K562 (cell line): ENCODE results near the gene SPDEF. TPM values are rescaled to one million over a fixed set of nuclear protein-coding genes. Genes with fewer than 3 reads are reported as not detected.

Source experiments
- ATAC-seq: fragments of 200-7000 bp; cut with Tn5 transposase; 3 replicates; pipeline ENCODE4 v1.9.1; 2020; ENCODE audit warnings: moderate library complexity
- BruUV-seq: library from RNA; stranded (reverse); fragments of 400-500 nt; replicated peaks from 2 replicates; lab custom pipeline; 2021; lab: Mats Ljungman, UMichigan
- CTCF ChIA-PET: fragments of 300-600 bp; formaldehyde crosslinking; extraction: SDS; loops from one replicate; lab custom pipeline; 2021; ENCODE audit warnings: low intra/inter-chr PET ratio; lab: Yijun Ruan, JAX
- POLR2A ChIA-PET: fragments of 300-600, 350-650 bp; sonication (Branson Sonifier 250); formaldehyde crosslinking; extraction: SDS; loops from one replicate; lab custom pipeline; 2021; ENCODE audit warnings: antibody characterized with exemption, inconsistent platforms; lab: Yijun Ruan, JAX
- DNase-seq, 4 experiments: peaks; one replicate each; pipeline versions ENCODE4 v3.0.0 to v3.0.0-alpha.2; 2011 to 2018; ENCODE audit warnings: low spot score in 3 of 4, mixed read lengths in 3 of 4; ENCODE audit errors: extremely low read depth in 1 of 4
- FAIRE-seq: peaks from 2 replicates; lab custom pipeline; 2011; peaks lifted over from hg19 to GRCh38; lab: Jason Lieb, UNC
- H2AFZ ChIP-seq: 2 replicates; pipeline ENCODE4 v1.6.0; 2011; ENCODE audit warnings: low read depth, low read length, control low read depth, inconsistent platforms
- H3K27ac ChIP-seq: fragments of 200-600 bp; 3 replicates; pipeline ENCODE4 v1.8.0; 2011; ENCODE audit warnings: low read depth, mild to moderate bottlenecking, control low read depth, inconsistent platforms, low read length, moderate library complexity, mixed read lengths; ENCODE audit errors: extremely low read depth
- H3K27me3 ChIP-seq, 2 experiments: fragments of 300-600 bp in 1 of 2; 2 replicates in 1 of 2; 3 replicates in 1 of 2; pipeline versions ENCODE4 v1.6.0 to v1.8.0; 2011; ENCODE audit warnings: inconsistent platforms in 2 of 2, low read length in 2 of 2, mild to moderate bottlenecking in 1 of 2, mixed read lengths in 1 of 2, moderate library complexity in 1 of 2; ENCODE audit not compliant: control insufficient read depth in 2 of 2, insufficient read depth in 2 of 2
- H3K36me3 ChIP-seq: fragments of 300-600 bp; 3 replicates; pipeline ENCODE4 v1.8.0; 2011; ENCODE audit warnings: mild to moderate bottlenecking, low read length, inconsistent platforms; ENCODE audit not compliant: control insufficient read depth, insufficient read depth
- H3K4me1 ChIP-seq, 2 experiments: fragments of 200-600 bp in 1 of 2; replicated peaks in 1 of 2; 2 replicates in 1 of 2; 3 replicates in 1 of 2; pipeline versions ENCODE4 v1.5.1 to v1.8.0; 2011; ENCODE audit warnings: inconsistent platforms in 2 of 2, low read length in 2 of 2, mild to moderate bottlenecking in 1 of 2, mixed read lengths in 1 of 2, moderate library complexity in 1 of 2; ENCODE audit not compliant: control insufficient read depth in 2 of 2, insufficient read depth in 2 of 2
- H3K4me2 ChIP-seq: 2 replicates; pipeline ENCODE4 v1.6.1; 2011; ENCODE audit warnings: low read length, control low read depth, inconsistent platforms, mixed read lengths; ENCODE audit not compliant: insufficient read depth
- H3K4me3 ChIP-seq: fragments of 200-600 bp; sonication (generic), shearing (Covaris generic); 2 replicates; pipeline ENCODE4 v1.5.1; 2016; ENCODE audit warnings: control low read depth, inconsistent platforms
- H3K79me2 ChIP-seq: fragments of 200-600 bp; 3 replicates; pipeline ENCODE4 v1.8.0; 2011; ENCODE audit warnings: low read length, inconsistent platforms; ENCODE audit not compliant: control insufficient read depth, insufficient read depth
- H3K9ac ChIP-seq, 2 experiments: 2 replicates each; pipeline versions ENCODE4 v1.6.0 to v1.6.1; 2011; ENCODE audit warnings: low read depth in 2 of 2, low read length in 2 of 2, control low read depth in 1 of 2, inconsistent platforms in 1 of 2, mild to moderate bottlenecking in 1 of 2, mixed read lengths in 1 of 2; ENCODE audit not compliant: insufficient read depth in 1 of 2
- H3K9me1 ChIP-seq: one replicate; pipeline ENCODE4 v1.6.0; 2011; ENCODE audit warnings: inconsistent platforms, mild to moderate bottlenecking, low read length, moderate library complexity; ENCODE audit not compliant: control insufficient read depth, insufficient read depth
- H3K9me3 ChIP-seq: replicated peaks from 2 replicates; pipeline ENCODE4 v1.5.1; 2011; ENCODE audit warnings: low read depth, low read length, inconsistent platforms; ENCODE audit not compliant: control insufficient read depth, insufficient read depth
- H4K20me1 ChIP-seq: replicated peaks from 2 replicates; pipeline ENCODE4 v1.6.1; 2011; ENCODE audit warnings: low read length, inconsistent platforms, mixed read lengths; ENCODE audit not compliant: control insufficient read depth, insufficient read depth
- BCOR ChIP-seq: fragments of 450-650 bp; IDR thresholded peaks from 2 replicates; pipeline ENCODE4 v1.6.1; 2016
- KDM1A ChIP-seq, 2 experiments: fragments of 450-650 bp; IDR thresholded peaks; 2 replicates each; pipeline ENCODE4 v1.6.1; 2016; ENCODE audit warnings: mild to moderate bottlenecking in 2 of 2
- NR2F6 ChIP-seq: fragments of 450-650 bp; formaldehyde crosslinking; IDR thresholded peaks from 2 replicates; pipeline ENCODE4 v1.4.0; 2020; ENCODE audit warnings: mild to moderate bottlenecking
- RBBP5 ChIP-seq: fragments of 200-600 bp; sonication (generic); IDR thresholded peaks from 2 replicates; pipeline ENCODE4 v1.6.1; 2012; ENCODE audit warnings: borderline replicate concordance, mild to moderate bottlenecking, low read length, control low read depth, inconsistent platforms; ENCODE audit not compliant: insufficient read depth, poor library complexity, severe bottlenecking
- RBM25 ChIP-seq: fragments of 200-400 bp; formaldehyde crosslinking; IDR thresholded peaks from 2 replicates; pipeline ENCODE4 v1.6.1; 2018; ENCODE audit warnings: low read length, low read depth, moderate library complexity; ENCODE audit not compliant: severe bottlenecking
- ZBTB7A ChIP-seq: IDR thresholded peaks from 2 replicates; pipeline ENCODE4 v1.6.1; 2011; ENCODE audit warnings: low read depth, mild to moderate bottlenecking, low read length, moderate library complexity, borderline replicate concordance; ENCODE audit not compliant: control insufficient read depth
- ZFP36 ChIP-seq: fragments of 150-350 bp; IDR thresholded peaks from 2 replicates; pipeline ENCODE4 v1.6.1; 2018; ENCODE audit warnings: low read length, low read depth; ENCODE audit not compliant: partially characterized antibody
- ZKSCAN1 ChIP-seq: fragments of 150-350 bp; IDR thresholded peaks from 2 replicates; pipeline ENCODE4 v1.6.1; 2016; ENCODE audit warnings: low read depth, low read length
- ZNF24 ChIP-seq: fragments of 450-650 bp; IDR thresholded peaks from 2 replicates; pipeline ENCODE4 v1.6.1; 2016
- WGBS: fragments of 100-300 bp; shearing (Covaris generic); methylation state at CpG from one replicate; pipeline ENCODE4 v1.1.6; 2016; ENCODE audit warnings: low coverage, mixed read lengths; ENCODE audit not compliant: insufficient coverage; ENCODE audit errors: missing lambda C conversion rate; 5-methylcytosine and 5-hydroxymethylcytosine counted together
- in situ Hi-C: fragments of 300-500 bp; cut with MboI; formaldehyde crosslinking; loops from 4 replicates; pipeline ENCODE4 v1.15.0; 2018; ENCODE audit warnings: inconsistent platforms, mixed read lengths
- intact Hi-C: fragments of 100-400 bp; cut with micrococcal nuclease; formaldehyde crosslinking; loops from 2 replicates; pipeline ENCODE4 v1.14.2; 2022
- polyA plus RNA-seq, 8 experiments: library from polyadenylated mRNA; depleted of rRNA in 4 of 8; stranded (reverse) in 5 of 8; unstranded in 3 of 8; fragments of >200 nt; fragmentation: Nextera tagmentation in 2 of 8; fragmentation: Illumina TruSeq in 1 of 8; extraction: Ambion mirVana in 2 of 8; extraction: Trizol in 1 of 8; gene quantifications; 2 replicates each; pipeline versions ENCODE4 v1.2.1 to v1.2.3, GENCODE V29; 2011 to 2014; ENCODE audit warnings: inconsistent platforms in 1 of 8, missing spikeins in 1 of 8
- total RNA-seq, 7 experiments: library from RNA; depleted of rRNA in 6 of 7; stranded (reverse); fragments of >200 nt in 6 of 7; fragmentation: Illumina TruSeq in 2 of 7; extraction: Trizol in 2 of 7; gene quantifications; 2 replicates each; pipeline versions ENCODE4 v1.2.1 to v1.2.3, GENCODE V29; 2011 to 2021; ENCODE audit warnings: low replicate concordance in 1 of 7
- TF ChIP-seq, protein P1 (sequence below): IDR thresholded peaks from 3 replicates; pipeline ENCODE4 v1.6.1; 2011; ENCODE audit warnings: borderline replicate concordance, mild to moderate bottlenecking; ENCODE audit not compliant: insufficient read length, insufficient read depth
- TF ChIP-seq, protein P2 (sequence below): sonication (generic); formaldehyde crosslinking; IDR thresholded peaks from 2 replicates; pipeline ENCODE4 v1.9.0; 2022; ENCODE audit warnings: mild to moderate bottlenecking, missing genetic modification reagents

The SPDEF gene
- total and polyA plus RNA-seq, 9 of the 15 experiments (the other 6 are each of a cell fraction or from before 2014, with no cell fraction given), result 0.04 to 0.12 (median 0.11) TPM; not detected in 5

DNA sequence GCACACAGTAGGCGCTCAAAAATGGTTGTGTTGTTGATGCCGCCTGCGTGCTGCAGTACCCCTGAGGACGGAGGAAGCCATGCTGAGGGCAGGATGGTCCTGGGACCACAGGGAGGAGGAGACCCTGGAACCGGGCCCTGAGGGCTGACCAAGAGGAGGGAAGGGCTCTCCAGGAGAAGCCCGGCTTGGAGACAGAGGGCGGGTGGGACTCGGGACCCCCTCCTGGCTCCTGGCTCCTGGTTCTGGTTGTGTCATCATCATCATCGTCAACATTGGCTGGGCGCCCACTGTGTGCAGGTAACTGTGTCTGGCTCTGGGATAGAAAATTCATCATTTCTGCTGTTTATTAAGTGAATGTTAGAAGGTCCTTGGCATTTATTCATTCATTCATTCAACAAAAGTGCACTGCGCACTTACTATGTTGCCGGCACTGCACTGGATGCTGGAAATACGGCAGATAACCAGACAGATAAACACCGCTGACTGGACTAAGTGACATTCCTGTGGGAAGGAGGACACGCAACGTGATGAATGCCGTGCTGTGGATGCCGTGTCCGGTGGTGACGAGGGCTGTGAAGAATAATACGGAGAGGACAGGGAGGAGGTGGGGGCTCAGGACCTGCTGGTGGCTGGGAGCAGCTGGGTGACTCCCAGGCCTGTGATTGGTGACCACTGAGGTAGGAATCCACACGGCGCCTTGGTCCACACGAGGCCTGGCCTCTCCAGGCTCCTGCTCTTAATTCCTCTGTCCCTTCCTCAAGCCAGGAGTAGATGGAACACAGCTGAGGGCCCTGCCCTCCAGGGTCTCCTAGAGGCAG is 35.3 kb downstream of the SPDEF start:
- no peak for FAIRE-seq
- in situ Hi-C loops, result no loop called here

DNA sequence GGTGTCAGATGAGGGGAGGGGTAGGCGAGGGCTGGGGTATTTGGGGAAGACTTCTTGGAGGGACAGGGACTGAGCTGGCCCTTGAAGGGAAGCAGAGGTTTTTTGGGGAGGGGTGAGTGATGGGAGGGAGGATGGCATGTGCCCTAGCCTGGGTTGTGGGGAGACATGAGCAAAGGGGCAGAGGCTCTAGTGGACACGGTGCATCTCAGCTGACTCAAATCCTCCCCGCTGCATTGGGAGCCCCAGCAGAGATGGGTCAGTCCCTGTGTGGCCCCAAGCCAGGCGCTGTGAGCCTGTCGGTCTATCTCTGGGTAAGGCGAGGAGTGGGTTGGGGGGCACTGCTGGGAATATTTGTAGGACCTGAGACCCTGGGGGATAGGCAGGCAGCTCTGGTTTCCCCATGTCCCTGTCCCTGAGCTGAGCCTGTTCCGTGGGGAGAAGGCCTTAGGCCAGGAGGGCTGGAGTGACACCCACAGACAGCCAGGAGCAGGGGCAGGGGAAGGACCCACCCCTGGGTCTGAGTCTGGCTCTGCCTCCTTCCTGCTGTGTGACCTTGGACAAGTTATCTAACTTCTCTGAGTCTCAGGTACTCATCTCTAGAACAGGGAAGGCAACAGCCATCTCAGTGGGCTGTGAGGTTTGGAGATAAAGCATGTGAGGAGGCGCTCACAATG is 36.0 kb downstream of the SPDEF start:
- H2AFZ ChIP-seq, result no peak overlapping the region
- H3K4me1 ChIP-seq, result peaks cover 16 to 33% of the 10 kb centered on the region in 2 experiments; a peak in 4 of 5 replicates
- no peak overlapping the region for H3K4me2 ChIP-seq
- WGBS, result 41% methylated on average over 8 of the region's 8 CpGs
- no peaks in the 10 kb centered on the region for H3K27me3 ChIP-seq
- no peaks in the 10 kb centered on the region for H4K20me1 ChIP-seq
- no peaks in the 10 kb centered on the region for H3K36me3 ChIP-seq
- no peaks in the 10 kb centered on the region for H3K79me2 ChIP-seq
- no peak overlapping the region for H3K27ac ChIP-seq
- H3K4me3 ChIP-seq, result no peak overlapping the region
- no peak overlapping the region; a peak in 1 of 4 replicates for H3K9ac ChIP-seq
- no TSS peak for BruUV-seq
- ATAC-seq (no peak), DNase-seq (no peak), FAIRE-seq (no peak)
- H3K9me1 ChIP-seq, result no peaks in the 10 kb centered on the region
- TF ChIP-seq ZFP36 (peak; percentile 71), RBBP5 (no peak), ZBTB7A (0 out of 2 replicates have a peak, but pooled peaks have one; percentile 5), BCOR (peak; percentile 76), KDM1A (IDR thresholded peaks at IDR 0.05) (peak; percentile 8 to 43; a peak in 2 of 4 replicates), RBM25 (peak; percentile 45)
- TF ChIP-seq, protein P1, sequence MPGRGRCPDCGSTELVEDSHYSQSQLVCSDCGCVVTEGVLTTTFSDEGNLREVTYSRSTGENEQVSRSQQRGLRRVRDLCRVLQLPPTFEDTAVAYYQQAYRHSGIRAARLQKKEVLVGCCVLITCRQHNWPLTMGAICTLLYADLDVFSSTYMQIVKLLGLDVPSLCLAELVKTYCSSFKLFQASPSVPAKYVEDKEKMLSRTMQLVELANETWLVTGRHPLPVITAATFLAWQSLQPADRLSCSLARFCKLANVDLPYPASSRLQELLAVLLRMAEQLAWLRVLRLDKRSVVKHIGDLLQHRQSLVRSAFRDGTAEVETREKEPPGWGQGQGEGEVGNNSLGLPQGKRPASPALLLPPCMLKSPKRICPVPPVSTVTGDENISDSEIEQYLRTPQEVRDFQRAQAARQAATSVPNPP, result no peak
- TF ChIP-seq, protein P2, sequence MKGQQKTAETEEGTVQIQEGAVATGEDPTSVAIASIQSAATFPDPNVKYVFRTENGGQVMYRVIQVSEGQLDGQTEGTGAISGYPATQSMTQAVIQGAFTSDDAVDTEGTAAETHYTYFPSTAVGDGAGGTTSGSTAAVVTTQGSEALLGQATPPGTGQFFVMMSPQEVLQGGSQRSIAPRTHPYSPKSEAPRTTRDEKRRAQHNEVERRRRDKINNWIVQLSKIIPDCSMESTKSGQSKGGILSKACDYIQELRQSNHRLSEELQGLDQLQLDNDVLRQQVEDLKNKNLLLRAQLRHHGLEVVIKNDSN (CRISPR knock-in tag), result peak; percentile 11; the same call in 1 of the 2 replicates
- H3K9me3 ChIP-seq, result no peaks in the 10 kb centered on the region
- intact Hi-C loops (no loop called here), in situ Hi-C loops (no loop called here)
- CTCF ChIA-PET, result no interaction called here
- POLR2A ChIA-PET, result interaction anchor here (0.5 to 0.6 kb wide), 2 partner anchors 42 to 732 kb away, joined by 3 read pairs; no protein-coding TSS in a partner anchor

More for the DNA sequence above, 35.3 kb downstream of the SPDEF start:
- intact Hi-C loops, result no loop called here
- Histone ChIP-seq H4K20me1 (no peaks in the 10 kb centered on the region), H3K9me3 (no peaks in the 10 kb centered on the region), H3K79me2 (no peaks in the 10 kb centered on the region), H3K36me3 (no peaks in the 10 kb centered on the region), H3K4me2 (no peak overlapping the region), H3K4me3 (no peak overlapping the region), H3K4me1 (peaks cover 18 to 36% of the 10 kb centered on the region in 2 experiments; a peak in 4 of 5 replicates), H3K27ac (no peak overlapping the region), H3K27me3 (no peaks in the 10 kb centered on the region), H3K9me1 (no peaks in the 10 kb centered on the region), H3K9ac (peak overlapping the region in 1 of 2 experiments; percentile 57; a peak in 2 of 4 replicates), H2AFZ (no peak overlapping the region)
- BruUV-seq, result no TSS peak
- POLR2A ChIA-PET, result interaction anchor here (0.5 to 1.5 kb wide), 3 partner anchors 8 to 40 kb away, joined by 3 to 6 read pairs (median 3); no protein-coding TSS in a partner anchor
- DNase-seq (no peak), ATAC-seq (no peak)
- peak; percentile 75; the same call in 1 of the 2 replicates for TF ChIP-seq ZKSCAN1
- peak; percentile 93 for TF ChIP-seq ZNF24
- TF ChIP-seq NR2F6 (CRISPR knock-in tag), result no peak
- CTCF ChIA-PET, result no interaction called here
- WGBS, result 39% methylated on average over 24 of the region's 24 CpGs
